ENCODE measurements around the gene FHIT.
A peak's percentile ranks its signal among the peaks of the same experiment; 100 is the strongest.

The FHIT gene

GRCh38 chr3:61251174-61251972 lies at the start of gene FHIT:
Gene FHIT (minus strand): TSS chr3:61251452.
- DNase-seq = peak; percentile 81

DNA sequence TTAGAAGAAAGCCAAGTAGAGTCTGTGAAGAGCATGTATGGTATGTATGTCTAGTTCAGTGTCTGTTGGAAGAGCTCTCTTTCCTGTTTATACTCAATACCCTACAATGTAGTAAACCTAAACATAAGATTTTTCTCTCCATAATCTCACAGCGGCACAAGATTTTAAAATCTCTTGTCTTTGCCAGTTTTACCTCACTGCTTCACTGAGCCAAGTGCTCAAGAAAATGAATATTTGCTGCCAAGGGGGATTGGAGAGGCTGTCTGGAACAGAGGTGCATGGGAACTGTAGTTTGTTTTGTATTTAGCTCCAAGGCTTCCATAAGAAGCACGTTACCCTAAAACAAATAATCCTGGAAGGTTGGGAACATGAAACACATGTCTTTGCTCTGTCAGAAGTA lies 49.5 kb upstream of the FHIT start:
- DNase-seq = no peak

DNA sequence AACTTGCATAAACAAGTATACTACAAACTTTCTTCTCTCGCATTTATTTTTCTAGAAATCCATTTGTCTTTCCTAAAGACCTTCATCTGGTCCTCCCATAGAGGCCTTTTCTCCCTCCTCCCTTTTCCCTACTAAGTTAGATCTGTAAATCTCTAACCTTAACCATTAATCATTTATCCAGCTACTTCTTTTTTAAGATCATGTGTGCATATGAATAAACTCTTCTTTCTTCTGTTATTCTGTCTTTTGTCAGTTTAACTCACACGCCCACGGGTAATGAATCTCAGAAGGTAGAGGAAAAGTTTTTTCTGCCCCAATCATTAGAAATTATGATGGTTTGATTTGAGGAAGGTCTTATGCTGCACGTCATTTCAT lies 48.7 kb upstream of the FHIT start:
- no peak for DNase-seq

- DNase-seq = no peak
Observed at GRCh38 chr3:61299343-61300005, 48.2 kb upstream of the FHIT start.

DNA sequence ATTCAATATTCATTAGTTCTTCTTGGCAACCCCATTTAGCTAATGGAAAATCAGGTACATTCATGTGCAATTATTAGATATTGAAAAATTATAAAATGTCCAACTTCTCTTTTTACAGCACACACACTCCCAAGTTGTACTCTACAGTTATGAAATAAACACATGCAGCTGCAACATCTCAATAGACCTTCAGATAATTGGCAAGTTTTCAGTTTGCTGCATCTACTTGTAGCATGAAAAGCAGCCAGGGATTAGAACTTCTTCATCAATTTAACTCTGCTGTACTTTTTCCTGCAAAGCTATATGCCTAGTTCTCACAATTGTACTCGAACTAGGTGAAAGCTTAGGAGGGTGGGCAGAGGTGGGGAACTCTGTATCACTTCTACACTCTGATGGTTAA lies 46.6 kb upstream of the FHIT start:
- DNase-seq = no peak

GRCh38 chr3:61288446-61288845 lies 37.2 kb upstream of the FHIT start:
- DNase-seq = no peak

DNA sequence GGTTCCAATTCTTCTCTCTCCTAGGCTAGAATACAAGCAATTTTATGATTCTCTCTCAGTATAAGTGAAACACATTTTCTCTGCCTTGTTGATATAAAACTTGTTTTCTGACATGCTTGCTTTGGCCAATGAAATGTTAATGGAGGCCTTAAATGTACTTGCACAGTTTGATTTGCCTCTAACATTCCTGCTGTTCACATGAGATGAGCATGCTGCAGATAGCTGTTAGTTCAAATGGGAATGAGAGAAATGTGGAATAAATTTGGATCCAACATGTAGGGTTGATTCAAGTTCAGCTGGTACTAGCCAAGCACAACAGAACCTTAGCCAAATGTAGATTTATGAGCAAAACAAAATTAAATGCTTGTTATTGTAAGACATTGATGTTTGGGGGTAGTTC lies 32.6 kb upstream of the FHIT start:
- no peak for DNase-seq

DNA sequence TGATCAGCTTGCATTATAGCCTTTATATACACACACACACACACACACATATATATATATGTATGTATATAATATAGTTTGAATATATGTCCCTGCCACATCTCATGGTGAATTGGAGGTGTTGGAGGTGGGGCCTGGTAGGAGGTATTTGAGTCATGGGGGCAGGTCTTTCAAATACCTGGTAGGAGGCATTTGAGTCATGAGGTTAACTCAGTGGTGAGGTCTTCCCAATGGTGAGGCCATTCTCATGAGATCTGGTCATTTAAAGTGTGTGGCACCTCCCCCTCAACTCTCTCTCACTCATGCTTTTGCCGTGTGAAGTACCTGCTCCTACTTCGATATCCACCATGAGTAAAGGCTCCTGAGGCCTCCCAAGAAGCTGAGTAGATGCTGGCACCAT lies 27.5 kb upstream of the FHIT start:
- no peak for DNase-seq

DNA sequence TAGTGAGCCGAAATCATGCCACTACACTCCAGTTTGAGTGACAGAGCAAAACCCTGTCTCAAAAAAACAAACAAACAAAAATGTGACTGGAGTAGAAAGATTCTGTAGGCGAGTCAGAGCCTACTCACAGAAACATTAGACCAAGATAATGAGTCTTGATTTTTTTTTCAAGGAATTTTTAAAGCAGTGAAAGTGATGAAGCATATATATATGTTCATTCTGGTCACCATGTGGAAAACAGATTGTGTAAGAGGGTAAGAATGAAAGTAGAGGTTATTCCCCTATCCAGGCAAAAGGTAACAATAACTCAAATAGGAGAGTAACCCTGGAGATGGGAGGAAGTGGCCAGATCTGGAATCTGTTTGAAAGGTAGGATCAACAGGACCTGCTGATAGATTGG lies 26.2 kb upstream of the FHIT start:
- no peak for DNase-seq

GRCh38 chr3:61269435-61269834 lies 18.2 kb upstream of the FHIT start:
- DNase-seq = no peak

GRCh38 chr3:61268644-61269043 lies 17.4 kb upstream of the FHIT start:
- no peak for DNase-seq

- DNase-seq = no peak
Observed at GRCh38 chr3:61264281-61264680, 13.0 kb upstream of the FHIT start.

- DNase-seq = no peak
Observed at GRCh38 chr3:61257148-61257547, 5.9 kb upstream of the FHIT start.

DNA sequence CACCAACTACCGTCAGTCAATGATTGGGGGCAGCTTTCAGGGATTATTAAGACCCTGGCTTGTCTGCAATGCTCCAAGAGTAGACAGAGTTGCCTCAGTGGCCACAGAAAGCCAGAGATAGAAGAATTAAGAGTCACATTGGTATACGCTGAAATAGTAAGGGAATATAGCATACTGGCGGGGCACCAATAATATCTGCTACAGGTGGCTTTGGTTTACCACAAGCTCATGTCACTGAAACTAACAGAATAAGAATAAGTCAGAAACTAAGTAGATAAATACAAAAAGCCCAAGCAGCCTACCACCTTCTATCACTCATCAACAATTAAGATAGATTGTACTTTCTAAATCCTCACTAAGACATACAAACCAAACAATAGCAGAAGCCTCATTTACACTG lies 2.5 kb upstream of the FHIT start:
- DNase-seq = no peak

GRCh38 chr3:61252836-61253235 lies 1.6 kb upstream of the FHIT start:
- DNase-seq = no peak

GRCh38 chr3:61250784-61251173 lies 473 bp downstream of the FHIT start:
- no peak for DNase-seq

- no peak for DNase-seq
Observed at GRCh38 chr3:61248496-61248895, 2.8 kb downstream of the FHIT start.

DNA sequence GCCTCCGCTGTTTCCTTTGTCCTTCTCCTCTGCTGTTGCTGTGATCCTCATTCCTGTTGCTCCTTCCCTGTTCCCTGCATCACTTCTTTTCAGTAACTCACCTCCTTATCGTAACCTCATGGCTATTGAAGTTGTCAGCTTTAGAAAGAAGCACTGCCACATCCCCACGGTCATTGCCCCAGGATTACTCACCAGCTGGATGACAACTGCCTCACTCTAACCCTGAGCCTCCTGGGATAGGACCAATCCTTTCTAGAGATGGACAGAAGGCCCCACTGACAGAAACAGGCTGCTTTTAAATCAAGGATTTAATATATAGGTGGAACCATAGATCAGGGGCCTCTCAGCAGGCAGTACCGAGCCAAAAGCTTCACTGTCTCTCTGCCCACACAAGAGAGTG lies 4.1 kb downstream of the FHIT start:
- DNase-seq = no peak

- DNase-seq = no peak
Observed at GRCh38 chr3:61239871-61240270, 11.4 kb downstream of the FHIT start.

- no peak for DNase-seq
Observed at GRCh38 chr3:61237858-61238257, 13.4 kb downstream of the FHIT start.

DNA sequence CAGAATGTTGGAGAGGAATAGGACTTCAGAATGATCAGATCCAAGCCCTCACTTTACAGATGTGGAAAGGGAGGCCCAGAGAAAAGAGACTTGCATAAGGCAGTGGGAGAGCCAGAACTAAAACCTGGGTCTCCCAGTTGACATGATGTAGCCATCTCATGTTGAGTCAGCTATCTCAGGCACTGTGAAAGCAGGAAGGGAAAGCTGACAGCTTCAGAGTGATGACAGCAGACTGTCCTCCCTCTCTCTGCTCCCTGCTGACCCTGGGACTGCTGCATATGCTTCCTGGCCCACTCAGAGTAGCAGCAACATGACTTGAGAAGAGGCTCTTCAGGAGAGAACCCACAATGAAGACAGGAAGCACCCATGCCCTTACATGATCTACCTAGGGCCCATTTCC lies 14.7 kb downstream of the FHIT start:
- no peak for DNase-seq

DNA sequence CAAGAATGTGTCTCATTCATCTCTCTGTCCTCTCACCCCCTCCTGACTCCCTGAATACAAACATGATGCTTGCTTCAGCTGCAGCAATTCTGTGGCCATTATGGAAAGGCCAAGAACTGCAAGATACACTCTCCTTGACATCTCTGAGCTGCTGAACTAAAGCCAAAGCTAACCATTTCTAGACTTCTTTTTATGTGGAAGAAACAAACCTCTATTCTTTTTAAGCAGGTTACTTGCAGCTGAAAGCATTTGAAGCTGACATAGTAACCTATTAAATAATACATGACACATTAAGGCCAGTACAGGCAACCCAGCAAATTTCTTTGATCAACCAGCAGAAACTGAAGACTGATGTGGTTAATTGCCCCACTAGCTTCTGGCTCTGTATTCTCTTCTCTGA lies 17.5 kb downstream of the FHIT start:
- no peak for DNase-seq

- DNase-seq = no peak
Observed at GRCh38 chr3:61231693-61232092, 19.6 kb downstream of the FHIT start.

DNA sequence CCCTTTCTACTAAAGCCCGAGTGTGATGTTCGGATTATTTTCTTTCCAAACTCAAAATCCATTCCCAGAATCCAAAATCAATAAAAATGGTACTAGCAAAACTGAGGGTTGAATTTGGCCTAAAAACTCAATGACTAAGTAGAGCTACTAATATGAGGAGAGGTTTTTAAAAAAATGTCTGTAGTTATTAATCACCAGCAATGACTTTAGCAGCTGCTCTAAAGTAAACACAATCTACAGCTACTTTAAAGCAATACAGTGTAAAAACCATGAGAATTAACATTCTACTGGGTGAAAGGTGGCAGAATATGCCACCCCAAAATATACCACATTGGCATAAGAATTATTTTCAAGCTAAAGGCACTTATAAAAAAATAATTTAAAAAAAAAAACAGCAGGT lies 23.5 kb downstream of the FHIT start:
- no peak for DNase-seq

DNA sequence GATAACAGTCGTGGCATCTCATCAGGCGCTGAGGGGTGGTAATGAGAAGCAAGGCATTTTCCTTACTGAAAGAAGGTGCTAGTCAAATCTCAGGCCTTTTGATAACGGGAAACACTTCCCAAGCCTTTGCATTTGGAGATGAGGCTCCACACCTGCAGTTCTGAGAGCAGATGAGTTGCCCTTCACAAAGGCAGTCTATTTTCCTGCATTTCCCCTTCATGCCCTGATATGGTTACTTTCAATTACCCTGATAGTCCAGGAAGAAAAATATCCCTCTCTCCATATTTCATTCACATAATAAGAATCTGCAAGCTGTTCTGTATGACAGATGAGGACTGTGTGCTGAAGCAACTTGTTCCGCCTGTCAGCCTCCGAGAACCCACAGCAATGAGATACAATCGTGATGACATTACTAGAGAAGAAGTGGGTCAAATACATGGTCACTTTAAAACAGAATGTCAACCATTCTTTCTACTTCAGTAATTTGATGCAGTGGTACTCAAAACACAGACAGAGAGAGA lies 25.0 kb downstream of the FHIT start:
- DNase-seq = no peak

Measured in activated gamma-delta T cell treated with Interleukin-2 at 50 U/mL for 16 hours (primary cell).